HG03521 (cell line): Measurements from ENCODE around the gene KRTAP12-2.
"Not testable (repeated sequence)": the region's sequence is repeated elsewhere in the genome, so short reads cannot be mapped to it uniquely, and the experiment has no call there.

Source experiments
- ATAC-seq: cut with Tn5 transposase; IDR thresholded peaks from one replicate; pipeline ENCODE4 v1.9.1; 2021; ENCODE audit warnings: mild to moderate bottlenecking, moderate library complexity; ENCODE audit not compliant: unreplicated experiment

Gene KRTAP12-2

DNA sequence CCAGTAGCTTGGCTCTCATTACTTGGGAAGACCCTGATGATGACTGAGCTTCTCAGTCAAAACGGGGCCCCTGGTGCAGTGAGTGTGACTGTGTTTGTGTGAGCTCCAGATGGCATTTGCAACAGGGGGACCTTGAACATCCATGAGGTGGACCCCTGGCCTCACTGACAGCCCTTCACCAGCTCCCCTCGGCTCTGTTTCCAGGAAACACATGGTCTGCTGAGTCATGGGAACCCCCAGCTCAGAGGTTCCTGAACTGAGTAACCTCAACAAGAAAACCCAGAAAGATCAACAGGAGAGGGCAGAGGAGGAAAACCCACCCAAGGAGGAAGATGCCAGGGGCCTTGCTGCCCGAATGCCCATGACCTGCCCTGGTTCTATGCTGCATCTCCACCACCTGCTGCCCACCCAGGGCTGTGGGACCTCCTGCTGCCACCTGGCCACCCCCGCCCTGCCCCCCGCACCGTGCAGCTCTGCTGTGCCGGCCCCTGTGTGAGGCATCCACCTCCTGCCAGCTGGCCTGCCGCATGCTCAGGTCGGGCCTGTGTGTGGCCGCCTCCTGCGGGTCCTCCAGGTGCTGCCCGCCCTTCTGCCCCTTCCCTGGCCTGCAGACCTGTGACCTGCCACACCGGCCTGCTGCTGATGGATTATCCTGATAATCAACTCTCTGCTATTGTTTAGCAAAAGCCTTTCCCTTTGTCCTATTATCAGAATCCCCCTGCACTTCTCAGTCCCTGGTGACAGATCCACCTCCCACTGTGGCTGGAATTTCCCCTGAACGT is 19.5 kb upstream of the KRTAP12-2 start:
- ATAC-seq: no peak

- not testable (repeated sequence) for ATAC-seq
Measured at GRCh38 chr21:44685050-44685449, 18.3 kb upstream of the KRTAP12-2 start.

GRCh38 chr21:44684483-44684882 is 17.8 kb upstream of the KRTAP12-2 start:
- ATAC-seq: no peak

DNA sequence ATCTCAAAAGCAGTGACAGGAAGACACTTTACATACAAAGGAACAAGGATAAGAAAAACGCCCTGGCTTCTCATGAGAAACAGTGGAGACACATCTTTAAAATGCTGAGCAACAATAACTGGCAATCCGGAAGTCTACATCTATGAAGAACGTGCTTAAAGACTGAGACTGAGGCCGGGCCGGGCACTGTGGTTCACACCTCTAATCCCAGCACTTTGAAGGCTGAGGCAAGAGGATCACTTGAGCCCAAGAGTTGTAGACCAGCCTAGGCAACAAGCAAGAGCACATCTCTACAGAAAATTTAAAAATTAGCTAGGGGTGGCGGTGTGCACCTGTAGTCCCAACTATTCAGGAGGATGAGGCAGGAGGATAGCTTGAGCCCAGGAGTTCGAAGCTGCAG is 17.4 kb upstream of the KRTAP12-2 start:
- ATAC-seq: no peak

DNA sequence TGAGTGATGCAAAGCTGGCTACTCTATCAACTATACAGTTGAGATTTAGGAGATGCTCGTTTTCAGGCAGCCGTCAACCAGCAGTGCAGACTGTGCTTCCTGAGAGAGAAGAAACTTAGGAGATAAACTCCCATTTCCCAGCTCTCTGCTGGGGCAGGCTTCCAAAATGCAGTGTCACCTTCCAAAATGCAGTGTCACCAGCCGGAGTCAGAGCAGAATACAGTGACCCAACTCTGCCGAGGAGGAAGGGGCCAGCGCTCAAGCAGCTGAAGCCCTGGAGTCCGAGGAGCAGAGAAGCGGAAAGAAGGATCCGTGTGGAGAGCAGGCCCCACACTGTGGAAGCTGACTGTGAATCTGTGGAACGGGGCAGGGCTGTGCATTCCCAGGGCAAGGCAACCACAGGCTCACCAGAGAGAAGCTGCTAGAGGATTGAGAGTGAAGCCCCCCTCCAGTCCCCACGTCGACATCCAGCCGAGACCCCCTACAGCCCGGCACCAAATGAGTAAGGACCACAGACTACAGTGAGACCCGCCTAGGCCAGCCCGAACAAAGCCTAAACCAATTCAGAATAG is 15.9 kb upstream of the KRTAP12-2 start:
- ATAC-seq: no peak

- no peak for ATAC-seq
Measured at GRCh38 chr21:44681861-44682579, 15.3 kb upstream of the KRTAP12-2 start, which contains the start of gene KRTAP12-1. KRTAP12-1 (minus strand) TSS chr21:44682163; CDS start chr21:44682123, 40 bp downstream.

DNA sequence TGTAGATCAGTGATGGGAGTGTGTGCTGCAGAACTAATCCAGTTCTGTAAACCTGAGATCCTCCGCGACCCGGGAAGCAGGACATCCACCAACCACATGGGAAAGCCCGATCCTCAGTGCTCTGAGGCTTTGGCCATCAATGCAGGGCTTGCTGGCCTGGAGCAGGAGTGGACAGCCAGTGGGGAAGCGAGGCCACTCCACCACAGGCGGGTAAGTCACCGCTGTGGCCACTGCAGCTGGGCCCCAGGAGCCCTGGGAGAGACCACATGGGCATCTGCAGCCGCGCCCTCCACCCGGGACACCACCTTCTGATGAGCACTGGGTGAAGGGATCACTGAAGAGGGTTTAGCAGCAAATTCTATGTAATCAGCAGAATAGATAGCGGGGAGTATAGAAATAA is 14.4 kb upstream of the KRTAP12-2 start:
- no peak for ATAC-seq

GRCh38 chr21:44677881-44678280 is 11.2 kb upstream of the KRTAP12-2 start:
- ATAC-seq: no peak

- no peak for ATAC-seq
Measured at GRCh38 chr21:44671911-44672310, 5.2 kb upstream of the KRTAP12-2 start.

- ATAC-seq: no peak
Measured at GRCh38 chr21:44670642-44671432, 4.1 kb upstream of the KRTAP12-2 start.

DNA sequence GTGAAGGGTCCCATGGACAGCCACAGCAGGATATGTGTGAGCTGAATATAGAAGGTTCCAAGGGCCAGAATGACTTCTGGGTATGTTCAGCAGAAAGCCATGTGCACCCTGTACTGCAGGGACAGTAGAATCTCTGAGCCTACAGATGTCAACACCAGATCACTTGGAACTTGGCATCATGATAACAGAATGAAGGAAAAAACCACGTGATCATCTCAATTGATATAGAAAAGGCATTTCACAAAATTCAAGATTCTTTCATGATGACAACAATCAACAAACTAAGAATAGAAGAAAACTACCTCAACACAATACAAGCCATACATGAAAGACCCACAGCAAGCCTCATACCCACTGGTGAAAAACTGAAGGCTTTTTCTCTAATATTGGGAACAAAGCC is 885 bp upstream of the KRTAP12-2 start:
- ATAC-seq: no peak

- ATAC-seq: no peak
Measured at GRCh38 chr21:44664691-44665090, 2.0 kb downstream of the KRTAP12-2 start.

- ATAC-seq: not testable (repeated sequence)
Measured at GRCh38 chr21:44661567-44661966, 5.2 kb downstream of the KRTAP12-2 start.

DNA sequence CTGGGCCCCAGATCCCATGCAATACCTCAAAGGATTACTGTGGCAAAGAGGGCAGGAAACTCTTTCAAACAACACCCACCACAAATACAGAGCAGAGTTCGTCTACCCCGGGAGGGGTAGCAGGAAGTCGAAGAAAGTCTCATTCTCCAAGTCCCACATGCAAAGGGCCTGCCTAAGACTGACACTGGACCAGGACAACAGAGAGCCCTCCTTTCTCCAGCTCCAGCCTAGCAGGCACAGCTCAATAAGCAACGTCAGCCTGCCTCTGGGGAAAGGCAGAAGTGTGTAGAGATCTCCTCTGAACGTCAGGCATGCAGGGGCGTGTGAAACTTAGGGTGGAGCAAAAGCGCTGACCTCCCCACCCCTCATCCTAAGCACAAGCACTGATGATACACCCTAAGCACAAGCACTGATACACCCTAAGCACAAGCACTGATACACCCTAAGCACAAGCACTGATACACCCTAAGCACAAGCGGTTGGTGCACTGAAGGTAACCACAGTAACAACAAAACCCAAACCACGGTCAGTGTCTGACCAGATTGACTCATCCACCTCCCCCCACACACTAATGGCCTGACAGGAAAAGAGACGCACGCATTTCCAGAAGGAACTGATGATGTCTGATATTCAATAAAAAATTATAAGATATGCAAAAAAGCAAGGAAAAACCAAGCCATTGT is 7.7 kb downstream of the KRTAP12-2 start:
- ATAC-seq: no peak

DNA sequence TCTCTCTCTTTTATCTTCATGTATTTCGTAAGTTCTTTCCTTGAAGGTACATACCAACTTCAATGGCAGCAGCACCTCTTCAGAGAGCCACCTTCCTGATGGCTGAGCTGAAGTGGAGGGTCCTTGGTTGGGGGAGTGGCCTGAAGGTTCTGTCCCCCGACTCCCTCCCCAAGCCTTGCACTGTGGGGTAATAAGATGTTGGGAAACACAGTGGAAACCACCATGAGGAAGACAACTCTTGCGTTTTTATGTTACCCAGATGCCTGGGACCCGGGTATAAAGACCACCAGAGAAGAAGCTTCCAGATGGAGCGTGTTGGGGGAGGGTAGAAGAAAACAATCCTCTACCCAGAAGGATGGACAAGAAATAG is 8.2 kb downstream of the KRTAP12-2 start:
- no peak for ATAC-seq

- ATAC-seq: no peak
Measured at GRCh38 chr21:44657635-44658540, 8.8 kb downstream of the KRTAP12-2 start, which contains the start of gene KRTAP12-3. KRTAP12-3 (plus strand) TSS chr21:44657932; CDS start chr21:44657980, 48 bp downstream.

DNA sequence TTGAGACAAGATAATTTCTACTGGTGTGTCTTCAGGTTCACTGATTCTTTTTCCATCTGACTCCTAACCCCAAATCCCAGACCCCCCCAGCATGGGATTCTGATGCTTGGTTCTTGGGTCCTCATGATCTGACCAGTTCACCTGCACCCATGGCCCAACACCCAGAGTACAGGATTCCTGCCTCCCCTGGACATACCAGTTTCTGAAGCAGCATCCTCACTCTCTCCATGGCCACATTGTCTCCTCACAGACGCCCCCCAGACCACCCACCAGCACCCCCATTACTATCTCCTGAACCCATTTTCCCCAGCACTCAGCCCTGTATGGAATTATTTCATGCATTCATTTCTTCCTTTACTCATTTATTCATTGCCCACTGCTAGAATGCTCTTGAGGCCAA is 9.9 kb downstream of the KRTAP12-2 start:
- no peak for ATAC-seq

DNA sequence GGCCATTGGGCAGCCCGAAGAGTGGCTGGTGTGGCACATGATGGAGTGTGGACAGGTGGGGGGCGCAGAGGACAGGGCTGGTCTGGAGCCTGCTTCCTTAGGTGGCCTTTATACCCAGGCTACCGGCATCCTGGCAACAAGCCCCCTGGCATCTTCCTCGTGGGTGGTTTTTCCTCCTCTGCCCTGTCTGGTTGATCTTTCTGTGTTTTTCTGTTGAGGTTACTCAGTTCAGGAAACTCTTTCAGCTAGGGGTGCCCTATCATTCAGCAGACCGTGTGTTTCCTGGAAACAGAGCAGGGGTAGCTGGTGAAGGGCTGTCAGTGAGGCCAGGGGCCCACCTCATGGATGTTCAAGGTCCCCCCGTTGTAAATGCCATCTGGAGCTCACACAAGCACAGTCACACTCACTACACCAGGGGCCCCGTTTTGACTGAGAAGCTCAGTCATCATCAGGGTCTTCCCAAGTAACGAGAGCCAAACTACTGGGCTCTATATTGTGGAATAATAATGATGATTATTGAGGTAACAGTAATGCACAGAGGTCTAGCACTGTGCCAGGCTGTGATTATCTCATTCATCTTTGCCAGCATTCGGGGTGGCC is 12.1 kb downstream of the KRTAP12-2 start, which contains the start of gene KRTAP12-4:
TSS of gene KRTAP12-4 (minus strand) at position 84 of the 600 bp plus-strand sequence. CDS start at position 39, 45 bp downstream.
- ATAC-seq: no peak
